ENCODE data around the gene GARS1.
"Not testable (repeated sequence)": the region's sequence is repeated elsewhere in the genome, so short reads cannot be mapped to it uniquely, and the experiment has no call there.

The GARS1 gene

DNA sequence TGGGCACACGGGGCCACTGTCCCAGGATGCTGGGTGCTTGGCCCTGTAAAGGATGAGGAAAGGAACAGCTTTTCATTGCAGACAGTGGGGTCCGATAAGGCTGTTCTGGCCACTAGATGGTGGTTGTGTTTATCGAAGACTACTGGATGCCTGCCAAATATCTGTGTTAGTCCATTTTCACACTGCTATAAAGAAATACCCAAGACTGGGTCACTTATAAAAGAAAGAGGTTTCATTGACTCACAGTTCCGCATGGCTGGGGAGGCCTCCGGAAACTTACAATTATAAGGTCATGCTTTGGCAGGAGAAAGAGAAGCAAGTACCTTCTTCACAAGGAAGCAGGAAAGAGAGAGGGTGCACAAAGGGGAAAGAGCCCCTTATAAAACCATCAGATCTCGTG, 32.2 kb upstream of the GARS1 start:
- FAIRE-seq (no peak), DNase-seq (ENCODE audit: insufficient read length, low spot score) (no peak)
- TF ChIP-seq CTCF (IDR thresholded peaks at IDR 0.05; ENCODE audit: insufficient read depth, missing control alignments), result no peak

DNA sequence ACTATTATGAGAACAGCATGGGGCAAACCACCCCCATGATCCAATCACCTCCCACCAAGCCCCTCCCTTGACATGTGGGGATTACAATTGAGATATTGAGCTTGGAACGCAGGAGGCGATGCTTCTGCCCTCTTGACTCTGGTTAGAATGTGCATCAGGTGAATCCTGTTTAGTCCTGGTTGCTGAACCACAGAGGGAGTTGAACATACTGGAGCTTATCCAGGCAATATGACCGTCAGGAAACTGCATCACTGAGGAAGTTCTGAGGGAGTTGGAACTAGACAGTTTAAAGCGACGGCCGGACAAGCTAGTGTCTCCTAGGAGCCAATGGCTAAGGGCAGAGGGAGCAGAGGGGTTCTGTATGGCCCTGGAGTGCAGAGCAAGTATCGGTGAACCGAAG, 31.8 kb upstream of the GARS1 start:
- FAIRE-seq (no peak), DNase-seq (ENCODE audit: insufficient read length, low spot score) (no peak)
- no peak for TF ChIP-seq CTCF (IDR thresholded peaks at IDR 0.05; ENCODE audit: insufficient read depth, missing control alignments)

- FAIRE-seq (no peak), DNase-seq (ENCODE audit: insufficient read length, low spot score) (no peak)
- TF ChIP-seq CTCF (IDR thresholded peaks at IDR 0.05; ENCODE audit: insufficient read depth, missing control alignments), result no peak
Observed at GRCh38 chr7:30563326-30563942, 31.2 kb upstream of the GARS1 start.

GRCh38 chr7:30564243-30564892, 30.3 kb upstream of the GARS1 start:
- peak; percentile 55 for DNase-seq (ENCODE audit: insufficient read length, low spot score)
- peak; percentile 94 for TF ChIP-seq CTCF (IDR thresholded peaks at IDR 0.05; ENCODE audit: insufficient read depth, missing control alignments)
- FAIRE-seq, result no peak

DNA sequence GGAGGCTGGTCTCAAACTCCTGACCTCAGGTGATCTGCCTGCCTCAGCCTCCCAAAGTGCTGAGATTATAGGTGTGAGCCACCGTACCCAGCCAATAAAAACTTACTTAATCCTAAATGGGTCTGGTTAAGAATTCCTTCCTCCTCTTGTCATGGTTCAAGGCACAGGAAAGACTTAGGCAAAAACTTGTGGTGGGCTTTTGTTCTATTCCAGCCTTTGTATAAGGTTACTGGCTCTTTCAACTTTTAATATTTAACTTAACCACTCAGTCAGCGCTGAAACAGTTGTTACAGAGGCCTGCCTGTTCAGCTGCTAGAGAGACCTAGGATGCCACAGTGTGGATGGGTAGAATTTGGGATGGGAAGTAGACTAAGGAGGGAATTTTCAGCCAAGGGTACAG, 28.1 kb upstream of the GARS1 start:
- FAIRE-seq, result no peak
- TF ChIP-seq CTCF (IDR thresholded peaks at IDR 0.05; ENCODE audit: insufficient read depth, missing control alignments), result no peak
- no peak for DNase-seq (ENCODE audit: insufficient read length, low spot score)

DNA sequence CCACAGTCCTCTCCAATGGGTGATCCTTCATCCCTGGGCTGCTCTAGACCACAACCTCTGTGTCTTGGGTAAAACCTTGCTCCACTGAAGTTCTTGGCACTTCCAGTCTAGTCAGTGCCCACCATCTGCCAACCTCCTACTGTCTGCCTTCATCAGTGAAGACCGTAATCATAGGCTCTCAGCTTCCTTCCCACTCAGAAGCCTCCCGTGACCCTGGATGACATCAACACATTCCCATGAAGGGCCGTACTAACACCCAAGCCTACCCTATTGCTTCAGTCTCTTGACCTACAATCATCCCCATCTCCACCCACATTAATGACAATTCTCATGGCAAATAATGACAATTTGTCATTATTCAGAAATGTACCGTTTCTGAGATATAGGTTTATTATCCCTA, 27.6 kb upstream of the GARS1 start:
- FAIRE-seq (no peak), DNase-seq (ENCODE audit: insufficient read length, low spot score) (no peak)
- no peak for TF ChIP-seq CTCF (IDR thresholded peaks at IDR 0.05; ENCODE audit: insufficient read depth, missing control alignments)

GRCh38 chr7:30570238-30570637, 24.4 kb upstream of the GARS1 start:
- not testable (repeated sequence) for FAIRE-seq; DNase-seq (ENCODE audit: insufficient read length, low spot score)
